ENCODE measurements around the gene ZNF576.
A peak's percentile ranks its signal among the peaks of the same experiment; 100 is the strongest.
"Not testable (repeated sequence)": the region's sequence is repeated elsewhere in the genome, so short reads cannot be mapped to it uniquely, and the experiment has no call there.

The ZNF576 gene, protein sequence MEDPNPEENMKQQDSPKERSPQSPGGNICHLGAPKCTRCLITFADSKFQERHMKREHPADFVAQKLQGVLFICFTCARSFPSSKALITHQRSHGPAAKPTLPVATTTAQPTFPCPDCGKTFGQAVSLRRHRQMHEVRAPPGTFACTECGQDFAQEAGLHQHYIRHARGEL

DNA sequence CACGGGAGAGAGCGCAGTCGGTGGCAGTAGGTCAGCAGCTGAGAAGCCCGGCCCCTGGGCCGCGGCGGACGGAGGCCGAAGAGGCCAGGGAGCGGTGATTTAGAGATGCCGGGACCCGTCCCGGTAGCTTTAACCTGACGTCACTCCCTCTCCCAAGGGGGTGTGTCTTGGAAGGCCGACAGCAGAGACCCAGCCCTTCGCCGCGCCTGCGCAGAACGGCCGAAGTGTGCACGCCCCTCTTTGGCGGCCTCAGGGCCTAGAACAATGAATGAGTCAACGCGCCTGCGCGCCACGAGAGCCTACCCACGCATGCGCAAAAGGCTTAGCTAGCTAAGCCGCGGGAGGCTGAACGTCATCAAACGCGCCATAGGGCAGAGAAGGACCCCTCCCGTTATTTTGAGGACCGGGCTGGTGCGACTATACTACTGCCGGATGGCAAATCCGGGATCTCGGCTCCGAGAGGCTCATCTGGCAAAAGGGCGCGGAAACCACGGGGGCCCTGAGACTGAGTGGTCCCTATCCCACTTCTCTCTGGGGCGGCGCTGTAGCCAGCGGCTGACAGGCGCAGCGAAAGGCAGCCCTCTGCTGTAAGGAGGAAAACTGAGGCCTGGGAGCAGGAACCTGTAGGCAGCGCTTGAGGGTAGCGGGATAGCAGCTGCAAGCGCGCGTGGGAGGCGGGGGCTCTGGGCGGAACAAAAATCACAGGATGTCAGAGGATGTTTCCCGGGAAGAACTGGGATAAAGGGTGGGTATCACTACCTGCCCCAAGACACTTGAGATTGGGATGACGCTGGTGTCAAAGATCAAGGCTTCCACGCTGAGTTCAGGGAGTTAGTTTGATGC lies at the start of gene ZNF576, which contains the start of gene IRGQ:
ZNF576 (plus strand) TSS at position 597 of the 843 bp plus-strand sequence. CDS start 514 bp downstream, outside the sequence.
IRGQ (minus strand) TSS at position 136 of the 843 bp plus-strand sequence. CDS start 796 bp downstream, outside the sequence.
- DNase-seq = peak; percentile 98

DNA sequence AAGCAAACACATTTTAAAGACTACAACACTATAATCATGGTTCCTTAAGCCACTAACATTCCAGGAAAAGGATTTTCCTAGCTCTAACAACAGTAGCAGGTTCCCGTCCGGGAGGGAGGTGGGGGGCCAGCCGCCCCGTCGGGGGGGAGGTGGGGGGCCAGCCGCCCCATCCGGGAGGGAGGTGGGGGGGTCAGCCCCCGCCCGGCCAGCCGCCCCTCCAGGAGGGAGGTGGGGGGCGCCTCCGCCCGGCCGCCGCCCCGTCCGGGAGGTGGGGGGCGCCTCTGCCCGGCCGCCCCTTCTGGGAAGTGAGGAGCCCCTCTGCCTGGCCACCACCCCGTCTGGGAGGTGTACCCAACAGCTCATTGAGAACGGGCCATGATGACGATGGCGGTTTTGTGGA lies 48.5 kb upstream of the ZNF576 start:
- DNase-seq = not testable (repeated sequence)

DNA sequence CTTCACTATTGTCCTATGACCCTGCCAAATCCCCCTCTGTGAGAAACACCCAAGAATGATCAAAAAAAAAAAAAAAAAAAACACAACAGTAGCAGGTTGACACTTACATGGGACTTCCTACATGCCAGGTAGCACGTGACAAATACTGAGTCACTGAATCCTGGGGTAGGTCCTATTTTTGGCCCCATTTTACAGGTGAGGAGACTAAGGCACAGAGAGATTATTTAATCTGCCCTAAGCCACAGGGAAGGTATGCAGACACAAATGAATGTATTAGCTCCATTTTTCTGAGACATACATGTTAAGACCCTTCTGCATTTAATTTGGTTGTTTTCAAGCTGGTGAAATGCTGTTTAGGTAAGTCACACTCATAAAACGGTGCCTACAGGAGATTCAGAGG lies 47.7 kb upstream of the ZNF576 start:
- DNase-seq = no peak

DNA sequence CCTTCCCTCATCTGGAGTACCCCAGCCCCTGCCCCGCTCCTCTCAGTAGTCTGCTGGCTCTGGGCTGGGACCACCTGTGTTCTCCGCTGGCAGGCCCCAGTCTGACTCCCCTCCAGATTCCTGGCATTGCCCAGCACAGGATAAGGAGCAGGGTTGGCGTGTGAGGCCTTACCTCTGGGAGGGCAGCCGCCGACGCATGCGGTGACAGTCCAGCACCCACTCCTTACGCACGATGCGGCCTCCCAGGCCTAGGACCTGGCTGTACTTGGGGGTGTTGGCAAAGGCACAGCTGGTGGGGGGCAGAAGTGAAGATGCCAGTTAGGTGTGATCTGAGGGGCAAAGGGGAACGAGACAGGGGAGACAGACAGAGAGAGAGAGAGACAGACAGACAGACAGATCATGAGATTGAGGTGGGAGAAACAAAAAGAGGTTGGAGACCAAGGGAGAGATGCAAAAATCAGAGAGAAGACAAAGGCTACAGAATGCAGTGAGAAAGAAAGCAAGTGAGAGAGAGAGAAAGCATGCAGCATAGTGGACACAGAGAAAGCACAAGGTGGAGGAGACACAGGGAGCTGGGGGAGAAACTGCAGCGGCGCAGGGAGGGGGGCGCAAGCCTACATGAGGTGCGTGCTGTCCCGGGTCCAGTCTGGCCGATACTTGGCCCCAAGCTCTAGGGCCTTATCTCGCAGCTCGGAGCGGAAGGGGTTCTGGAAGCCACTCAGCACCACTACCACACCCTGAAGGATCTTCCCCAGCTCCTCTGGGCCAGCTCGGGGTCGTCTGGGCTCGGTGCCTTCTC lies 44.8 kb upstream of the ZNF576 start:
- no peak for DNase-seq

DNA sequence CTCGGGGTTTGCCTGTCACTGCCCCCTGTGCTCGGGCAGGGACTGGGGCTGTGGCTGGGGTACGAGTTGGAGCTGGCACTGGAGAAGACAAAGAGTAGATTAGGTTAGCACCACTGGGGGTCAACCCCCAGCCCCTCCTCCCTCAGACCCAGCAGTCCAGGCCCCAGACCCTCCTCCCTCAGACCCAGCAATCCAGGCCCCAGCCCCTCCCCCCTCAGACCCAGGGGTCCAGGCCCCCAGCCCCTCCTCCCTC lies 44.3 kb upstream of the ZNF576 start:
- no peak for DNase-seq

DNA sequence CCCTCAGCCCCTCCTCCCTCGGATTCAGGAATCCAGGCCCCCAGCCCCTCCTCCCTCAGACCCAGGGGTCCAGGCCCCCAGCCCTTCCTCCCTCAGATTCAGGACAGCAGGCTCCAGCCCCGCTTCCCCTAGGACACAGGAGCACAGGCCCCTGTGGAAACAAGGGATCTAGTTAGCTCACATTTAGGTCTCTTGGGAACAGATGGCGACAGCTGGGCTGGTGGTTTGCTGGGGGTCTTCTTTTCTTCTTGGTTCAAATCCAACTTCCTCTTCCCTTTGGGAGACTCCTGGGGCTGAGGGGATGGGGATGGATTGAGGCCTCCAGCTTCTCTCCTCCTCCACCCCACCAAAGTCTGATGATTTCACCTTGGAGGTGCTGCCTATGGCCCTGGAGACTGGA lies 43.8 kb upstream of the ZNF576 start:
- DNase-seq = no peak

DNA sequence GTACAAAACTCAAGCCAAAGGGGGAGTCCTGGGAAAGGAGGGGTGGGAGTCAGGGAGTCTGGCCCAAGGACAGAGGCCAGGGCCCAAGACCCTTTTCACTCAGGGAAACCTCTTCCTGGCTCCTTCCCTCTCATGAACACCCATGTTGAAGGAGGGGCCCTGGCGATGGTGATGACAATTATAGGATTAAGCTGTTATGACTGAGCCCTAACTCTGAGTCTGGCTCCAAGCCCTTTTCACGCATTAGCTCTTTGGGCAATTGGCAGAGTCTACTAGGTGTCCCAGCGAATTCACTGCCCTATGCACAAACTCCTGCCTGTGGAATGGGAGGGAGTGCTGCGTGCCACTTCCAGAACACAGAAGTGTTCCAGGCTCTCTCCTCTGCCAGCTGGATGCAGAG lies 42.7 kb upstream of the ZNF576 start:
- DNase-seq = no peak

DNA sequence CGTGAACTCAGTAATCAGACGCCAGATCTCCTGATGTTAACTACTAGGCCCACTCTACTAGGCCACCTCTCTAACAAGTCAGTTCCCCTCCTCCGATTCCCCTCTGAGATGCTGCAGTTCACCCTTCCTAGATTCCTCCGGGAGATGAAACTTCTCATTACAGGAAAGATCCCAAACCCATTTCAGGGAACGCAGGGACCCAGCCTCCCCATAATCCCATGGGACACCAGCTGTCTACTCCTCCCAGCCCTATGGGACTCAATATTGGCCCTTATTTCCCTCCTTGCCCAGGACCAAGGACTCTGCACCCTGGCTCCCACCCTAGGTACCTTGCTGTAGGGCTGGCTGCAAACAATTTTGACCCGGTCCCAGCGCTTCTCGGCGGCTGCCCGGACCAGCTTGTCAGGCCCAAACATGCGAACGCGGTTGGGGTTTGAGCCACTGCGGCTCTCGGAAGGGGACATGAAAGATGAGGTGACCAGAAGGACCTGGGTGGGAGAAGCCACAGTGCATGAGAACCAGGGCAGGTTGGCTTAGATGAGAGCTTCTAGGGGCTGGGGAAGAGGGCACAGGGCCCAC lies 42.0 kb upstream of the ZNF576 start:
- no peak for DNase-seq

DNA sequence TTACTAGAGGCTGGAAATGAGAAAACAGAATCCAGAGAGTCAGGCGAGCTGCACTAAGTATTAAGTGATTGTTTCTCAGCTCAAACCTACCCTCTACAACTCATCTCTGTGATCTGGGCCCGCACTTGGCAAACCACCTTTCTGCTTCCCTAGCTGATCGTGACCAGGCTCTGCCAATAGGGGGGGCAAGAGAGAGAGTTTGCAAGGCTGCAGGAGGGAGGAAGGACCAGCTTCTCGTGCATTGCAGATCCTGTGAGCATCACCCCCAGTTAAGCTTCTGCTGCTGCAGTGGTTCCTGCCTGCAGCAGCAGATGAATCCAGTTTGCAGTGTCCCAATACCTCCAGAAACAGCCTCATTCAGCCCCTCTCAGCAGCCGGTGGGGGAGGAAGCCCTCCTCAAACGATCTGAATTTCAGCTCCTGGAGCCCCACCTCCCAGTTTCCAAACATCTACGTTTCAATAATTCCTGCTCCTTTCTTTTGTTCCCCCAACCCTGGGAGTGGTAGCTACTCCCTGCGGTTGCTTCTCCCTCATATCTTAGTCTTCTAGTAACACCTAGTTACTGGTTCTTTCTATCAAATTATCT lies 41.1 kb upstream of the ZNF576 start:
- DNase-seq = peak; percentile 61 to 75

DNA sequence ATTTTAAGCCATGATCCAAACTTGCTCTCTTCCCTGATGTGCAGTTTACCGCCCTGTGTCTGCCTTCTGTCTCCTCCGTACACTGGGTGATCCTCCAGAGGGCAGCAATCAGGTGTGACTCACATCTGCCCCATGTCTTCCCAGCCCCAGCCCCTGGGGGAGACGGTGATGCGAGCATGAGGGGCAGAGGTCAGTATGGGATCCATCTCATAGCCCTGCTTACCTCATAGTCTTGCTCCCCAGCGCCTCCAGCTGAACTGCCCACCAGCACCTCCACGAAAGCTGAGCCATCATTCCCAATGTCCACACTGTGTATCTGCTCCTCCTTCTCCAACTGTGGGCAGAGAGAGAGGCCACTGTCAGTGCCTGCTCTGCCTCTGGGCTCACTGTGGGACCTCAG lies 35.7 kb upstream of the ZNF576 start:
- no peak for DNase-seq

DNA sequence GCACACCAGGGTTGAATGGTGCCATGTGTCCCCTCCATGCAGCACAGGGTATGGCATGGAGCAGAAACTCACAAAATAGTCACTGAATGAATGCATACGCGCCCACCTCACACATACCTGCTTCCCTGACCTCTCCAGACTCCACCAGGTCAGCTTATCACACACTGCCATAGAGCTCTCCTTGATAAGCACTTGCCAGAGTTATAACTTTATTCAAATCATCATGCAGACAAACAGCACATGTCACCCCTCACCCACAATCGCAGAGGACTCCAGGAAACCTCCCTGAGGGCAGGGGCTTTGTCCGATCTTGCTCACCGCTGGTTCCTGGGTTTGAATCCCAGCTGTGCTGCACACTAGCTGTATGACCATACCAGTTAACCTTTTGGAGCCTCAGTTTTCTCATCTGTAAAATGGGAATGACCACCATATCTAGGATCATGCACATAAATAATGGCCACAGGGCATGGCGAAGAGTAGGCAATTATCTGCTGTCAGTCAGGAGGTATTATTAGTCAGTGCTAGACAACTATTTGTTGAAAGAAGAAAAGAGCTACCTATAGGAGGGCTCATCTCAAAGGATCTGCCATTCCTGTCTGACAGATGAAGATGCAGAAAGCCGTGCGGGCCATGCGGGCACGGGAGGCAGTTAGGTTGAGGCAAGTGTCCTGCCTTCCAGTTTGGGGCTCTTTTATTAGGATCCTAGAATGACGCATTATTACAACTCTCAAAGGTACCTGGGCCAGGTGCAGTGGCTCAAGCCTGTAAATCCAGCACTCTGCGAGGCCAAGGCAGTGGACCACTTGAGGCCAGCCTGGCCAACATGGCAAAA lies 35.0 kb upstream of the ZNF576 start:
- no peak for DNase-seq

DNA sequence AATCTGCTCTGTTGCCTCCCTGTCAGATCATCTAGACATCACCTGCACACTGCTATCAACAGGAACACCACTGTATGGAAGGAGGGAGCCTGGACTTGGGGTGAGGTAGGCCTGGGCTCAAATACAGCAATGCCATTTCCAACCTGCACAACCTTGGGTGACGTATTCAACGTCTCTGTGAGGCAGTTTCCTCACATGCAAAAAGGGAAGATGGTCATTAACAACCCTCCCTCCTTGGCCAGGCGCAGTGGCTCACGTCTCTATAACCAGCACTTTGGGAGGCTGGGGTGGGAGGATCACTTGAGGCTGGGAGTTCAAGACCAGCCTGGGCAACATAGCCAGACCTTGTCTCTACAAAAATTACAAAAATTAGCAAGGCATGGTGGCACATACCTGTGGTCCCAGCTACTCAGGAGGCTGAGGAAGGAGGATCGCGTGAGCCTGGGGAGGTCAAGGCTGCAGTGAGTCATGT lies 34.1 kb upstream of the ZNF576 start:
- no peak for DNase-seq

DNA sequence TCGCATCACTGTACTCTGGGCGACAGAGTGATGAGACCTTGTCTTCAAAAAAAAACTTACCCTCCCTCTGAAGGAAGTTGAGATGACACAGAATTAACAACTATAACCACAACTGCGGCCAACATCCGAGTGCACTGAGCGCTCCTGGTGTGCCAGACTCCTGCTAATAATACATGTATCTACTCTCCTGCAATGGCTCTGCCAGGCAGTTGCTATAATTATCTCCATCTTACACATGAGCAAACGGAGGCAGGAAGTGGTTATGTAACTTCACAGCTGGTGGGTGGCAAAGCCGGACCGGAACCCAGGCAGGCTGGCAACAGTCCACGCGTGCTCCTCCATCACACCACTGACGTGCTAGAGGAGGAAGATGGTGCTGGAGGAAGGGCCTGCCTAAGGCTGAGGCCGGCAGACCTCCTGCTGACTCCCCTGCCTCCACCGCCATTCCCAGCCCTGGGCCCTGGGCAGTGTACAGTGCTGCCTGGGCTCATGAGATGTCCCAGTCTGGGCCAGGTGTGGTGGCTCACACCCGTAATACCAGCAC lies 33.6 kb upstream of the ZNF576 start:
- DNase-seq = peak; percentile 99

DNA sequence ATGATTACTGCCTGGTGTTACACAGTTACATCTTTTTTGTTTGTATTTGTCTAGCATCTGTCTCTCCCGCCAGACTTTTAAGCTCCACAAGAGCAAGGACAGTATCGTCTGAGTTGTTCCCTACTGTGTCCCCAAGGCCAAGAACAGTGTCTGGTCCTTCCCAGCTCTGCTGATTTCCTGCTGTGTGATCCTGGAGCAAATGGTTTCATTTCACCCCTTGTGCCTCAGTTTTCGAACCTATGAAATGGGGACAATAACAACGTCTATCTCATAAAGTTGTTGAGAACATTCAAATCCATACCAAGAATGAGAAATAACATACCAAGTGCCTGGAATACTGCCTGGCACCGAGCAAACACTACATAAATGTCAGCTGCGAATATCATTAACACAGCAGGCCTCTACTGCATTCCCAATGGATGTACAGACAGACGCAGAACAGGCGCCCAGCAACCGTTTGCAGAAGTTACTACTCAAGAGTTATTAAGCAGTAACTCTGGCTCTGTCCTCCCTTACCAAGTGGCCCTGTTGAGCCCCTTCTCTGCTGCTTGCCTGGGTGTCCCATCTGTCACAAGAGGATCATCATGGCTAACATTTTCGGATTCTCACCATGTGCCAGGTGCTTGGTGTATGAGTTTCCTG lies 32.5 kb upstream of the ZNF576 start:
- no peak for DNase-seq

DNA sequence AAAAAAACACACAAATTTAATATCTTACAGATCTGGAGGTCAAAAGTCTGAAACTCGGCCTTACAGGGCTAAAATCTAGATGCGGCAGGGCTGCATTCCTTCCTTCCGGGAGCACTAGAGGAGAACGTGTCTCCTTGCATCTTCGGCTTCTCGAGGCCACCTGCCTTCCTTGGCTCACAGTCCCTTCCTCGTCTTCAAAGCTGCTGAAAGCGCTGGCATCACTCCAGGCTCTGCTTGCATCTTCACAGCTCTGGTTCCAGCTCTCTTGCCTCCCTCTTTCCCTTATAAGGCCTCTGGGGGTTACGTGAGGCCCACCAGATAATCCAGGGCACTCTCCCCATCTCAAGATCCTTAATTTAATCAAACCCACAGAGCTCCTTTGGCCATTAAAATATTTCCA lies 31.6 kb upstream of the ZNF576 start:
- no peak for DNase-seq

DNA sequence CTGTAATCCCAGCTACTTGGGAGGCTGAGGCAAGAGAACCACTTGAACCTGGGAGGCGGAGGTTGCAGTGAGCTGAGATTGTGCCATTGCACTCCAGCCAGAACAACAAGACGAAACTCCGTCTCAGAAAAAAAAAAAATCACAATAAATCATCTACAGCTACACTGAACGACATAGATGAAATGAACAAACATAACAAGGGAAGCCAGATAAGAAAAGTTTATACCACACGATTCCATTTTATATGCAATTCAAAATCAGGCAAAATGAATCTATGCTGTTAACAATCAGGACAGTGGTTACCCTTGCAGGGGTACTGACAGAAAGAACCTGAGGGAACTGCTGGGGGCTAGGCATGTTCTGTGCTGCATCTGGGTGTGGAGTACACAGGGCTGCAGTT lies 26.7 kb upstream of the ZNF576 start:
- no peak for DNase-seq

DNA sequence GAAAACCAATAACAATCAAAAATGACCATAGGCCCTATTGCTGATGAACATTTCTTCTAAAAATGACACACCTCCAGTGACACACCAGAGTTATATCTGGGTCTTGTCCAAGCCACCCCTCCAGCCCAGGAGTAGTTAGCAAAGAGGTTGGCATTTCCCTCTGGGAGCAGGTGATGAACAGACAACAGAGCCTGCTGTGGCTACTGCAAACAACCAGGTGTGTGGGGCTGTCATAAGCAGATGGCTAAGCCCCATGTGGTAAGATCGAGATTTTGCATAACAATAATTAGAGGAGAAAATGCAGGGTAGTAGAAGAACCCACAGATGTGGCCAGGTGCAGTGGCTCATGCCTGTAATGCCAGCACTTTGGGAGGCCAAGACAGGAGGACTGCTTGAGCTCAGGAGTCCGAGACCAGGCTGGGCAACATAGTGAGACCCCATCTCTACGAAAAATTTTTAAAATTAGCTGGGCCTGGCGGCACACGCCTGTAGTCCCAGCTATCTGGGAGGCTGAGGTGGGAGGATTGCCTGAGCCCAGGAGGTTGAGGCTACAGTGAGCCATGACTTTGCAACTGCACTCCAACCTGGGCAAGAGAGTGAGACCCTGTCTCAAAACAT lies 26.1 kb upstream of the ZNF576 start:
- DNase-seq = no peak

DNA sequence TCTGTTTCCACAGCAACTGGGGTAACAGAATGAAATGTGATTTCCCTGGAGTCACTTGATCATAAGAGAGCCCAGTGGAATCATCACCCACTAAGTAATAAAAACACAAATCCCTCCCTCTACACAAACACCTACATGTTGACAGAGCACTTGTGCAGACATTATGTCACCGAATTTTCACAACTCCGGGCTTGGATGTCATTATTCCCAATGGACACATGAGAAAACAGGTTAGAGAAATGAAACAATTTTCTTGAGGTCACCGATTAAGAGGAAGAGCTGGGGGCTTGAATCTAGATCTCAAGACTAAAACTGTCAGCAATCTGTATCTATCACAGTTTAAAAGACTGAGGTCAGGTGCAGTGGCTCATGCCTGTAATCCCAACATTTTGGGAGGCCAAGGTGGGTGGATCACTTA lies 24.2 kb upstream of the ZNF576 start:
- DNase-seq = no peak

DNA sequence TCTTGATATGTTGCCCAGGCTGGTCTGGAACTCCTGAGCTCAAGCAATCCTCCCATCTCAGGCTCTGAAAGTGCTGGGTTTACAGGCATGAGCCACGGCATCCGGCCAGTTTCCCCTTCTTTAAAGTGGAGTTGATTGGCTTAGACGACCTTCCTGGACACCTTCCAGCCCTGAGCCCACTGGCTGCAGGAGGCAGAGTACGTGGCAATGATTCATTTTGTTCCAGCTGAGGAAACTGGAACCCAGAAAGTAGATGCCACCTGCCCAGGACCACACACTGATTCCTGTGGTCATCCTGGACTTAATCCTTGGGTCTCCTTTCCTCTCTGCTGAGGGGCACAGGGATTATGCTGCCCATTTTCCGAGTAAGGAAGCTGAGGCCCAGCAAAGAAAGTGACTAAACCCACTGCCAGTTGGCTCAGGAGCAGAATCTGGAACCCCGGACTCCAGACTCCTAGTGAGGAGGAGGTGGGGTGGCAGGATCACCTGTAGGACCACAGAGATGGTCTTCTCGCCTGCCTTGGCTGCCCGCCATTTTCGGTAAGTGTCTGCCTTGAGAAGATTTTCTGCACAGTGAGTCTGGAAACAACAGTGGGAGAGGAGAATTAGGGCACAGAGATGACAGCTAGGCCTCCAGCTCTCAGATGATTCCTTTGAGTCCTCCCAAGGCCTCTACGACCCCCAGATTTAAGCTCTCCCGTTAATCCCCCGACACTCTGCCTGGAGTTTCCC lies 21.8 kb upstream of the ZNF576 start:
- no peak for DNase-seq
